ENCODE measurements around the gene OAT. TPM values are rescaled to one million over a fixed set of nuclear protein-coding genes. Genes with fewer than 3 reads are reported as not detected.

The OAT gene
- total and polyA plus RNA-seq, 2 of the 4 experiments (the other 2 are of a cell fraction) = 110 to 152 TPM

DNA sequence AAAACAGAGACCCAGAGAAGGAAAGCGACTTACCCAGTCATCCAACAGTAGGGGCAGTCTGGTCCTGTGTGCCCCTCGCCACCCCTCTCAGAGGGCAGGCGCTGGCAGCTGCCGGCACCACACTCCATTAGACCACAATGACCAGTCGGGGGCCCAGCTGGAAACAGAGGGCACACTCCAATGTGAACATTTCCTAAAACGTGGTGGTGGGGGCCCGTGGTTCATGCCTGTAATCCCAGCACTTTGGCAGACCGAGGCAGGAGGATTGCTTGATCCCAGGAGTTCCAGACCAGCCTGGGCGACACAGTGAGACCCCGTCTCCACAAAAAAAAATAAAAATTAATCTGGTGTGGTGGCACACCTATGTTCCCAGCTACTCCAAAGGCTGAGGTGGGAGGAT is 912 bp upstream of the OAT start:
- no peak overlapping the region for H3K4ac ChIP-seq (ENCODE audit: low read depth, low read length)
- H4K8ac ChIP-seq (ENCODE audit: low read depth in 2 of 2, low read length in 2 of 2) = no peak overlapping the region
- no peaks in the 10 kb centered on the region; the same call in 1 of the 2 replicates for H3K9me1 ChIP-seq (ENCODE audit: insufficient read depth, low read length)
- no peak overlapping the region for H2AK9ac ChIP-seq (replicated peaks; ENCODE audit: low read depth, low read length, poor library complexity)
- H2BK20ac ChIP-seq (ENCODE audit: low read depth, low read length) = no peak overlapping the region
- H3K27me3 ChIP-seq (ENCODE audit: control insufficient read depth, insufficient read depth, low read length) = peaks cover 13% of the 10 kb centered on the region
- intact Hi-C loops (cut with micrococcal nuclease) = loop anchor here (2.0 to 10.0 kb wide), 2 partner anchors 53 to 1265 kb away; partner anchors contain the start of gene BUB3
- ATAC-seq (ENCODE audit: low read depth) = no peak
- H3K14ac ChIP-seq (replicated peaks; ENCODE audit: low read depth, low read length) = no peak overlapping the region
- H2BK5ac ChIP-seq (ENCODE audit: low read depth, low read length, poor library complexity, severe bottlenecking) = no peak overlapping the region
- no peak overlapping the region for H3K4me2 ChIP-seq (ENCODE audit: low read depth, low read length)
- ChIA-PET POLR2A (ENCODE audit: unreplicated experiment) (no interaction called here), CTCF (interaction anchor here (1.1 kb wide), 1 partner anchor 21 kb away, joined by 3 read pairs; no protein-coding TSS in a partner anchor)
- DNase-seq = no peak
- in situ Hi-C loops (cut with MboI; ENCODE audit: low sequenced_read_pairs) = no loop called here
- H4K5ac ChIP-seq (ENCODE audit: low read depth, low read length) = no peak overlapping the region
- H3K9me3 ChIP-seq (ENCODE audit: control insufficient read depth, insufficient read depth, low read length) = no peaks in the 10 kb centered on the region
- dilution Hi-C loops (cut with HindIII; ENCODE audit: low sequenced_read_pairs, unreplicated experiment) = no loop called here
- H4K91ac ChIP-seq (ENCODE audit: insufficient read depth, low read depth, low read length) = no peak overlapping the region
- no peak overlapping the region for H2BK120ac ChIP-seq (ENCODE audit: low read depth, low read length)
- 92% methylated on average over 4 of the region's 10 CpGs; no CpG with 5 or more reads in 1 of the 2 experiments for WGBS, 2 experiments (ENCODE audit: extremely low coverage in 2 of 2, insufficient read length in 1 of 2)
- TF ChIP-seq RFX5 (IDR thresholded peaks at IDR 0.05; ENCODE audit: low read depth, low read length) = no peak
- TF ChIP-seq MXI1 (IDR thresholded peaks at IDR 0.05; ENCODE audit: borderline replicate concordance, low read depth, low read length) = no peak
- no peak for TF ChIP-seq NFE2L2 (IDR thresholded peaks at IDR 0.05; ENCODE audit: low read depth, low read length)
- TF ChIP-seq SMC3 (IDR thresholded peaks at IDR 0.05; ENCODE audit: low read depth, low read length) = no peak
- H3K36me3 ChIP-seq (ENCODE audit: control insufficient read depth, insufficient read depth, low read length) = no peaks in the 10 kb centered on the region
- peaks cover 15 to 23% of the 10 kb centered on the region in 2 experiments for H3K79me1 ChIP-seq (ENCODE audit: low read depth in 1 of 2, low read length in 2 of 2)
- H2BK15ac ChIP-seq (ENCODE audit: low read depth, low read length) = no peak overlapping the region
- H3K23ac ChIP-seq (ENCODE audit: low read depth, low read length) = no peak overlapping the region
- H4K20me1 ChIP-seq (ENCODE audit: insufficient read depth, low read length) = peaks cover 17% of the 10 kb centered on the region; the same call in 1 of the 2 replicates
- peak overlapping the region; percentile 89 for H2AFZ ChIP-seq (replicated peaks; ENCODE audit: low read length, poor library complexity)
- BruUV-seq (replicated peaks) = no TSS peak
- no peak overlapping the region for H3K56ac ChIP-seq (ENCODE audit: extremely low read depth, insufficient read depth, low read length)
- H3K4me1 ChIP-seq (ENCODE audit: control insufficient read depth, insufficient read depth, low read length) = no peaks in the 10 kb centered on the region
- no peak overlapping the region for H3K18ac ChIP-seq (ENCODE audit: low read depth, low read length)
- no peak overlapping the region for H3K9ac ChIP-seq (ENCODE audit: low read depth, low read length)
- H3K4me3 ChIP-seq (ENCODE audit: insufficient read depth, low read depth, low read length) = no peak overlapping the region
- no peak overlapping the region for H2AK5ac ChIP-seq (ENCODE audit: low read depth, low read length)
- no peak overlapping the region for H3K27ac ChIP-seq (ENCODE audit: insufficient read depth, low read length)
